Activated naive CD8-positive, alpha-beta T cell treated with anti-CD3 and anti-CD28 coated beads for 36 hours (primary cell): ENCODE results near the gene FSCB. TPM values are rescaled to one million over a fixed set of nuclear protein-coding genes. Genes with fewer than 3 reads are reported as not detected.

Source experiments
- DNase-seq: peaks from one replicate; pipeline ENCODE4 v3.0.0; 2021
- H3K27ac Mint-ChIP-seq: one replicate; pipeline ENCODE4 v1.8.0; 2022; ENCODE audit warnings: mild to moderate bottlenecking, moderate library complexity, mixed read lengths
- H3K27me3 Mint-ChIP-seq: one replicate; pipeline ENCODE4 v1.8.0; 2022; ENCODE audit warnings: mild to moderate bottlenecking, mixed read lengths
- H3K36me3 Mint-ChIP-seq: one replicate; pipeline ENCODE4 v1.8.0; 2021; ENCODE audit warnings: mild to moderate bottlenecking, mixed read lengths
- H3K4me1 Mint-ChIP-seq: one replicate; pipeline ENCODE4 v1.8.0; 2021; ENCODE audit warnings: mixed read lengths
- H3K4me3 Mint-ChIP-seq: one replicate; pipeline ENCODE4 v1.8.0; 2022; ENCODE audit warnings: mild to moderate bottlenecking, moderate library complexity, mixed read lengths
- H3K9me3 Mint-ChIP-seq: one replicate; pipeline ENCODE4 v1.8.0; 2022; ENCODE audit warnings: mixed read lengths
- total RNA-seq, 2 experiments: library from RNA; stranded (reverse); gene quantifications; one replicate each; pipeline ENCODE4 v1.2.3, GENCODE V29; 2021

Gene FSCB
- total RNA-seq, 2 experiments from 2014 or later, result not detected

- Mint-ChIP-seq H3K4me1 (no peaks in the 10 kb centered on the region), H3K9me3 (peaks cover 1% of the 10 kb centered on the region), H3K4me3 (no peak overlapping the region), H3K36me3 (no peaks in the 10 kb centered on the region), H3K27ac (no peak overlapping the region), H3K27me3 (no peaks in the 10 kb centered on the region)
- no peak for DNase-seq
Measured at GRCh38 chr14:44462381-44462780, 44.7 kb downstream of the FSCB start.

DNA sequence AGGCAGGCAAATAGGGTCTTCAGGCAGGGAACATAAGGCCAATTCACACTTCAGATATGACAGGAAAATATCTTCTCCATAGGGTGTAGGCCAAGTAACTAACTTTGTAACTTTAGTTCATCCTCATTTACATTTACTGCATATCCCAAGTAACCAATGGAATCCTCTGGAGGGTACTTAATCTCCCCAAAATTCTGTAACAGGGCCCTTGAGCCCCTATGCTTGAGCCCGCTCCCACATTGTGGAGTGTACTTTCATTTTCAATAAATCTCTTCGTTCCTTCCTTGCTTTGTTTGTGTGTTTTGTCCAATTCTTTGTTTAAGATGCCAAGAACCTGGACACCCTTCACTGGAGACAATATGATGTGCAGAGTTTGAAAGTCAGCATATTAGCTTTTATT is 45.3 kb downstream of the FSCB start:
- Mint-ChIP-seq H3K4me1 (no peaks in the 10 kb centered on the region), H3K27ac (no peak overlapping the region), H3K27me3 (no peaks in the 10 kb centered on the region), H3K36me3 (no peaks in the 10 kb centered on the region), H3K9me3 (peaks cover 1% of the 10 kb centered on the region), H3K4me3 (no peak overlapping the region)
- no peak for DNase-seq
